Stimulated activated CD4-positive, alpha-beta T cell treated with anti-CD3 and anti-CD28 coated beads, Interleukin-1b, Interleukin-23, amount 100 ng/mL, for 48 hours (primary cell): ENCODE results near the gene CFAP58.

Experiments
- DNase-seq: peaks from one replicate; pipeline ENCODE4 v3.0.0-alpha.2; 2020

The CFAP58 gene

GRCh38 chr10:104380336-104380735, 26.7 kb downstream of the CFAP58 start:
- DNase-seq: no peak

GRCh38 chr10:104387130-104387888, 33.7 kb downstream of the CFAP58 start:
- no peak for DNase-seq

GRCh38 chr10:104388830-104389229, 35.2 kb downstream of the CFAP58 start:
- no peak for DNase-seq

- no peak for DNase-seq
These were observed 37.7 kb downstream of the CFAP58 start for GRCh38 chr10:104391150-104391968.

GRCh38 chr10:104391969-104392296, 38.3 kb downstream of the CFAP58 start:
- no peak for DNase-seq

- DNase-seq: no peak
These were observed 39.8 kb downstream of the CFAP58 start for GRCh38 chr10:104393387-104393786.

GRCh38 chr10:104396581-104396980, 42.9 kb downstream of the CFAP58 start:
- no peak for DNase-seq

- DNase-seq: no peak
These were observed 50.0 kb downstream of the CFAP58 start for GRCh38 chr10:104403636-104404035.

- DNase-seq: no peak
These were observed 53.4 kb downstream of the CFAP58 start for GRCh38 chr10:104406715-104407650.

GRCh38 chr10:104413528-104413927, 59.9 kb downstream of the CFAP58 start:
- no peak for DNase-seq

GRCh38 chr10:104415526-104416165, 62.0 kb downstream of the CFAP58 start:
- no peak for DNase-seq

- DNase-seq: no peak
These were observed 63.2 kb downstream of the CFAP58 start for GRCh38 chr10:104416851-104417250.

GRCh38 chr10:104417637-104418292, 64.1 kb downstream of the CFAP58 start:
- DNase-seq: no peak

- no peak for DNase-seq
These were observed 71.1 kb downstream of the CFAP58 start for GRCh38 chr10:104424719-104425118.

- DNase-seq: no peak
These were observed 74.4 kb downstream of the CFAP58 start for GRCh38 chr10:104427989-104428388.

GRCh38 chr10:104429846-104430245, 76.2 kb downstream of the CFAP58 start:
- no peak for DNase-seq

GRCh38 chr10:104430360-104430759, 76.7 kb downstream of the CFAP58 start:
- DNase-seq: no peak

- no peak for DNase-seq
These were observed 80.0 kb downstream of the CFAP58 start for GRCh38 chr10:104433669-104434068.

- DNase-seq: no peak
These were observed 81.0 kb downstream of the CFAP58 start for GRCh38 chr10:104434601-104435000.

GRCh38 chr10:104435822-104436221, 82.2 kb downstream of the CFAP58 start:
- no peak for DNase-seq

- DNase-seq: no peak
These were observed 83.6 kb downstream of the CFAP58 start for GRCh38 chr10:104437226-104437625.

- DNase-seq: no peak
These were observed 86.6 kb downstream of the CFAP58 start for GRCh38 chr10:104440221-104440620.
